AG09319 (cell line): ENCODE measurements around the gene ZNF750.

Experiments used
- DNase-seq: peaks from one replicate; pipeline ENCODE4 v3.0.0-alpha.2; 2010; ENCODE audit warnings: low read depth; ENCODE audit errors: extremely low read depth
- TF ChIP-seq, protein P1 (sequence below): IDR thresholded peaks from 2 replicates; pipeline ENCODE4 v1.5.1; 2011; ENCODE audit warnings: low read depth, mild to moderate bottlenecking, inconsistent platforms, low read length, moderate library complexity

The ZNF750 gene

DNA sequence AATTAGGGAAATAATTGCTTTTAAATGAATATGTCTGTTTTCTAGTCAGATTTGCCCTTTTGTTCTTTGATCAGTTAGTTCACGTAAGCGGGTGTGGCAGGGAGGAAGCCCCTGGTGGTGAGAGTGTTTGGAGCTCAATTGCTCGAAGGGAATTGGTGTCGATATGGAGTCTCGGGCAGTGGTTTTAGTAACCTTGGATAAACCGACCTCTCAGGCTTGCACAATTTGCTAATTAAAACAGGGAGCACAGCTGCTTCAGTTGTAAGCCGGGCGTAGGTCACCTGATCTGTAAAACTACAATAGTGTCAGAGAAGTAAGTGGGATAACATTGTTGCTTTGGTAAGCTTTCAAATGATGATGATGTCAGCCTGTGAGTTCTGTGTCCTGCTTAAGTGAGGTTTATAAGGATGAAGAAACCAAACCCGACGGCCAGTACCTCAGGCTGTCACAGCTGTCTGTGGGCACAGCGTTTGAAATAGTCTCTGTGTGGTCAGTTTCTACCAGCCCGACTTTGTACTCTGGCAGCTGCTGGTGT, 2.9 kb downstream of the ZNF750 start:
- no peak for DNase-seq
- TF ChIP-seq, protein P1, sequence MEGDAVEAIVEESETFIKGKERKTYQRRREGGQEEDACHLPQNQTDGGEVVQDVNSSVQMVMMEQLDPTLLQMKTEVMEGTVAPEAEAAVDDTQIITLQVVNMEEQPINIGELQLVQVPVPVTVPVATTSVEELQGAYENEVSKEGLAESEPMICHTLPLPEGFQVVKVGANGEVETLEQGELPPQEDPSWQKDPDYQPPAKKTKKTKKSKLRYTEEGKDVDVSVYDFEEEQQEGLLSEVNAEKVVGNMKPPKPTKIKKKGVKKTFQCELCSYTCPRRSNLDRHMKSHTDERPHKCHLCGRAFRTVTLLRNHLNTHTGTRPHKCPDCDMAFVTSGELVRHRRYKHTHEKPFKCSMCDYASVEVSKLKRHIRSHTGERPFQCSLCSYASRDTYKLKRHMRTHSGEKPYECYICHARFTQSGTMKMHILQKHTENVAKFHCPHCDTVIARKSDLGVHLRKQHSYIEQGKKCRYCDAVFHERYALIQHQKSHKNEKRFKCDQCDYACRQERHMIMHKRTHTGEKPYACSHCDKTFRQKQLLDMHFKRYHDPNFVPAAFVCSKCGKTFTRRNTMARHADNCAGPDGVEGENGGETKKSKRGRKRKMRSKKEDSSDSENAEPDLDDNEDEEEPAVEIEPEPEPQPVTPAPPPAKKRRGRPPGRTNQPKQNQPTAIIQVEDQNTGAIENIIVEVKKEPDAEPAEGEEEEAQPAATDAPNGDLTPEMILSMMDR: peak; percentile 13

DNA sequence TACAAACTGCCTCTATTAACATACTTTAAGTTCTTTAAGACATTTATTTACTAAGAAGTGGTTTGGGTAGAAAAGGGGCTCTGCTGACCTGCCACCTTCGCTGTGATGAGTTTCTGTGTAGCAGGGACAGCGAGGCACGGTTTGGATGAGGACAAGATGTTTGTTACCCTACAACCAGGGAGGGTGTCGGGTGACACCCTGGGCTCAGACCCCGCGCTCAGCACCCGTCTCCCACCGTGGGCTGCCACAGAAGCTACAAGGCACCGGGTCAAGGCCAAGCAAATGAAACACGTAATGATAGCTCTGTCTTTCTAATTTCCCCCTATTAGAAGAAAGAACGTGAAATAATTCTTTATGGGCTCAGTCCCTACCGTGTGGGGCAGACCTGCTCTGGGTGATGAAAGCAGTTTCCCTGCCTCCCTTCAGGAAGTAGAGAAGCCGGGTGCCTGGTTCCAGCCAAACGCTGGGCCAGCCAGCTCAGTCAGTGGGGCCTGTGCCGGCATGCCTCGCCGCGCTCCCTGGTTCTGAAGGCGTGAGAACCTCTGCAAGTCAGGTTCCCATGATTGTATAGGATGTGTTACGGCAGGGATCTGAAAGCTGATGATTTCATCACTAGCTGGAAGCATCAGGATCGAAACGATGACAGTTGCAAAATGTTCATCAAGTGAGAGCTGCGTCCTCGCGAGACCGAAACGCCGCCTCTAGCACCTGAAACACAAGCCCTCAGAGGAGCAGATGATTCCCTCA, 3.9 kb downstream of the ZNF750 start:
- TF ChIP-seq, protein P1: no peak
- no peak for DNase-seq

DNA sequence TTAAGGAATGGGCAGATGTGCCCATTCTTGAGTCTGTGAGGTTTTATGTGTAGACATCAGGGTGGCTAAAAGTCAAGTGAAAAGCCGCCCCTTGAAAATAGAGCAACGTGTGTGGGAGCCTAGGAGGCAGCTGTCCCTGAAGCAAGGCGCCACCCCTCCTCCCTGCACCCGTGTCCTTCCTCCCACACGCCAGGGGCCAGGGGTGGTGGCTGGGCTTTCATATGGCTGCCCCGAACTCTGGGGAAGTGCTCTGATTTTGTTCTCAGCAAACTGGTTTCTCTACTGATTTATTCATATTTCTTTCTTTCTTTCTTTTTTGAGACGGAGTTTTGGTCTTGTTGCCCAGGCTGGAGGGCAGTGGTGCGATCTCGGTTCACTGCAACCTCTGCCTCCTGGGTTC, 4.7 kb downstream of the ZNF750 start:
- TF ChIP-seq, protein P1: no peak
- no peak for DNase-seq

DNA sequence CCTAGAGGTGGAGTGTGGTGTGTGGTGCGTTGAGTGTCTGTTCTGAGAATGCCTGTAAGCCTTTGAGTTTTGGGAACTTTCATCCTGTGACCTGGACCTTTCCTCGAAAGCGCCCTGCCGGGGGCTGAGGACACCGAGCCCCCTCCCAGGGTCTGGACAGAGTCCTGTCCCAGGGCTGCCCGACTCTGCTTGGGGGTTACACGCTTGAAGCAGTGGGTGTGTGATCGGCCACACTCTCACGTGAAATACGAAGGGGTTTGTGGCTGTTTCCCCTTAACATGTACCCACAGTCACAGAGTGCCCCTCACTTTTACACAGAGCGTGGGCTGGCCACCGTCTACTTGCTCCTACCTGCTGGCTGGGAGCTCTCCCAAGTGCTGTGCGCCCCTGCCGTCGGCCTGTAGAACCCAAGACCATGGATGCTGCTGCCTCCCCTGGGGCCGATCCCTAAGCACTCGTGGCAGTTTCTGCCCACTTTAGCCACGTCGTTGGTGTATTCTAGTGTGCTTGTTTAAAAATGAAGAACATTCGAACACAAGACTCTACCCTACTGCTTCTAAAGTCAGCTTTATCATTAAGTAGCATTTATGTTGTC, 6.8 kb downstream of the ZNF750 start:
- no peak for DNase-seq
- TF ChIP-seq, protein P1: no peak

DNA sequence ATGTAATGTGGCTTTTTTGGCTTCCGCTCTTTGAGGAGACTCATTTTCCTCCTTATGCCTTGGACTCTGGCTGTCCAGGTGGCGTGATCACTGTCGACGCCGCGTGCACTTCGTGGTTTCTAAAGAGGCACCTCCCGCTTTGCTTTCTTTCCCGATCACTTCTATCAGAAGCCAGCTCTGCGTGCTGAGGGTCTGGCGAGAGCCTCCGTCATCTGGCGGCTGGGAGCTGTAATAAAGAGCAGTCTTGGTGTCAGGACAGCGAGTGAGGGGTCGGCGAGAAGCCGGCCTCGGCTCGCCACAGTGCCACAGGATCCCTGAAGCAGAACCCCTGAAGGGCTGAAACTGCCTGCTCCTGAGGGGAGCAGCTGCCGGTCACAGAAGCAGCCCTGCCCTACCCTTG, 7.4 kb downstream of the ZNF750 start:
- TF ChIP-seq, protein P1: no peak
- DNase-seq: no peak

DNA sequence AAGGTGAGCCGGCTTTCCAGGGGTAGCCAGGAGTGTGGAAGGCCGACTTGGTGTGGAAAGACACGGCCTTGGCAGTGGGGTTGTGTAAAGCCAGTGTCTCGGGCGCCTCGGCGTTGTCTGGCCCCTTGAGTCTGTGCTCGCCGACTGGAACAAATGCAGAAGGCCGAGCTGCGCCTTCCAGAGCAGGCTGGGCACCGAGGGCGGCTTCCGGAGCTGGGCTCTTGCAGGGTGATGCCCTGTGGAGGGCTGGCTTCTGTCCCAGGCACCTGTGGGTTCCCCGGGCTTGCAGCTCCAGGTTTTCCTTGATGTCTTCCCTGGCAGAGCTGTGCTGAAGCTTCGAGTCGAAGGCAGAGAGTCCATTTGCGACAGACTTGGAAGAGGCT, 8.0 kb downstream of the ZNF750 start:
- TF ChIP-seq, protein P1: no peak
- DNase-seq: no peak
